WERI-Rb-1 (cell line): ENCODE measurements around the gene FOXJ2.

Experiments used
- DNase-seq: peaks from one replicate; pipeline ENCODE4 v3.0.0-alpha.2; 2020
- H3K27ac ChIP-seq: fragments of 250-450 bp; sonication (Bioruptor Pico); 2 replicates; pipeline ENCODE4 v1.5.1; 2020; ENCODE audit warnings: mild to moderate bottlenecking, moderate library complexity
- H3K27me3 ChIP-seq: fragments of 250-450 bp; sonication (Bioruptor Pico); 2 replicates; pipeline ENCODE4 v1.5.1; 2021; ENCODE audit warnings: mild to moderate bottlenecking, low read depth, moderate library complexity; ENCODE audit not compliant: insufficient read depth, severe bottlenecking
- H3K36me3 ChIP-seq: fragments of 250-450 bp; sonication (Bioruptor Pico); 2 replicates; pipeline ENCODE4 v1.5.1; 2020; ENCODE audit warnings: mild to moderate bottlenecking, moderate library complexity
- H3K4me3 ChIP-seq: 2 replicates; pipeline ENCODE4 v1.5.1; 2011; ENCODE audit warnings: low read depth, mild to moderate bottlenecking, control low read depth, low read length
- H3K9me3 ChIP-seq: fragments of 250-450 bp; sonication (Bioruptor Pico); 2 replicates; pipeline ENCODE4 v1.5.1; 2021; ENCODE audit warnings: mild to moderate bottlenecking, moderate library complexity; ENCODE audit not compliant: severe bottlenecking
- CTCF ChIP-seq: IDR thresholded peaks from 2 replicates; pipeline ENCODE4 v1.5.1; 2011; ENCODE audit warnings: low read depth, mild to moderate bottlenecking, control low read depth, inconsistent platforms, low read length

Gene FOXJ2

DNA sequence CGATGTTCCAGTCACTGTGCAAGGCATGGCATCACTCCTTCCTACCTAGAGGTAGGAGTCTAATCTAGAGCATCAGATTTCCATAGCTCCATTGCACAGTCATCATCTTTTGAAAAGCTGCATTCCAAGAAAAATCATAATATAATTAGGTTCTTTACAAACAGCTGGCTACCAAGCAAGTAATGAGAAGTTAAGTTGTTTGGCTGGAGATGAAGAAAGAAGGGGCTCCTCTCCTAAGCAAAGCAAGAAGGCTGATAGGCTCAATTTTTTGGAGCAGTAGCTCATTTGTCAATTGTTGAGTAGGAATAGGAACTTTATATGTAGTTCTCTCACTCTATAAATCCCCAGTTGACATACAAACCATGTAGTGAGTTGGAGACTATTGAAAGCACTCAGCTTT, 8.3 kb downstream of the FOXJ2 start:
- H3K27me3 ChIP-seq: no peaks in the 10 kb centered on the region
- H3K36me3 ChIP-seq: peaks cover 33% of the 10 kb centered on the region
- H3K9me3 ChIP-seq: no peaks in the 10 kb centered on the region
- DNase-seq: no peak
- no peak overlapping the region for H3K27ac ChIP-seq
- no peak overlapping the region for H3K4me3 ChIP-seq
- no peak for TF ChIP-seq CTCF

GRCh38 chr12:8045952-8046944, 13.7 kb downstream of the FOXJ2 start:
- H3K9me3 ChIP-seq: no peaks in the 10 kb centered on the region
- DNase-seq: peak; percentile 72
- no peak overlapping the region for H3K4me3 ChIP-seq
- H3K27me3 ChIP-seq: no peaks in the 10 kb centered on the region
- TF ChIP-seq CTCF: peak; percentile 84
- peaks cover 41% of the 10 kb centered on the region for H3K36me3 ChIP-seq
- no peak overlapping the region for H3K27ac ChIP-seq

DNA sequence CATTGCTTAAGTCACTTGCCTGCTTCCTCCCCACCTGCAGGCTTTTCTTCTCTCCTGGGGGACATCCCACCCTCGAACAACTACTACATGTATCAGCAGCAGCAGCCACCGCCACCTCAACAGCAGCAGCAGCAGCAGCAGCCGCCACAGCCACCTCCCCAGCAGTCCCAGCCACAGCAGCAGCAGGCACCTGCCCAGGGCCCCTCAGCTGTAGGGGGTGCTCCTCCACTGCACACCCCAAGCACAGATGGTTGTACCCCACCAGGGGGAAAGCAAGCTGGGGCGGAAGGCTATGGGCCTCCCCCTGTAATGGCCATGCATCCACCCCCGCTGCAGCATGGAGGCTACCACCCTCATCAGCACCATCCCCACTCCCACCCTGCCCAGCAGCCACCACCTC, 15.3 kb downstream of the FOXJ2 start:
- Histone ChIP-seq H3K27ac (no peak overlapping the region), H3K9me3 (no peaks in the 10 kb centered on the region), H3K4me3 (no peak overlapping the region), H3K36me3 (peaks cover 50% of the 10 kb centered on the region), H3K27me3 (no peaks in the 10 kb centered on the region)
- no peak for TF ChIP-seq CTCF
- no peak for DNase-seq

DNA sequence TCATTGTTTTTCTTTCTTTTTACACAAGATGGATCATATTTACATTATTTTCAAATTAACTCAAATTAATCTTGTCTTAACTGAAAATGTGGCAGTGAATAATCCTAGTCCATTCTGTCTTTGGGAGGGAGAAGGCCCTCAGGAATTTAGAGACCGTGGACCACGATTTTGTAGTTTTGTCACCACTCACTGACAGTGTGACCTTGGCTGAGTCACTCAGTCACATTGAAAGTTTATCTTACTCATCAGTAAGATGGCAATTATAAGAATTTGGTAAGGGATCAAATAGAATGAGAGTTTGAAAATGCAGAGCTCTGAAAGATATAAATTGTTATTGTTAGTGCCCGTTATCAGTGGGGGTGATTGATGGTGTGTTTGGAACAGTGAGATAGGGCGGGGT, 16.4 kb downstream of the FOXJ2 start:
- Histone ChIP-seq H3K27ac (no peak overlapping the region), H3K36me3 (peaks cover 42% of the 10 kb centered on the region), H3K9me3 (no peaks in the 10 kb centered on the region), H3K4me3 (no peak overlapping the region), H3K27me3 (no peaks in the 10 kb centered on the region)
- no peak for TF ChIP-seq CTCF
- DNase-seq: no peak

GRCh38 chr12:8050600-8051250, 18.2 kb downstream of the FOXJ2 start:
- no peak for DNase-seq
- no peak for TF ChIP-seq CTCF
- Histone ChIP-seq H3K4me3 (no peak overlapping the region), H3K36me3 (peaks cover 27% of the 10 kb centered on the region), H3K27ac (no peak overlapping the region), H3K27me3 (no peaks in the 10 kb centered on the region), H3K9me3 (no peaks in the 10 kb centered on the region)
